Measurements from ENCODE around the gene ENTPD2. TPM values are rescaled to one million over a fixed set of nuclear protein-coding genes. Genes with fewer than 3 reads are reported as not detected.

The ENTPD2 gene
- total and polyA plus RNA-seq, 2 experiments from 2014 or later: 1.8 to 1.9 TPM

GRCh38 chr9:137070201-137070905 lies 16.5 kb upstream of the ENTPD2 start, which contains the start of gene SAPCD2:
Gene SAPCD2 (minus strand): TSS chr9:137070557. CDS start chr9:137070460, 97 bp downstream.
- Histone ChIP-seq H3K4me3 (peak within 1 kb of the TSS; percentile 71), H3K4me1 (ENCODE audit: insufficient read depth) (peaks cover 25% of the 10 kb centered on the region), H3K4me2 (peak within 1 kb of the TSS; percentile 85), H3F3A (replicated peaks; ENCODE audit: low read depth) (peaks cover 19% of the 10 kb centered on the region; the same call in 1 of the 2 replicates), H2AFZ (peak within 1 kb of the TSS; percentile 74; the same call in 1 of the 2 replicates), H3K9me2 (ENCODE audit: insufficient read depth) (no peaks in the 10 kb centered on the region), H3K27me3 (ENCODE audit: insufficient read depth) (0 out of 2 replicates have a peak, but pooled peaks cover 8% of the 10 kb centered on the region), H3K36me3 (ENCODE audit: insufficient read depth) (no peaks in the 10 kb centered on the region; the same call in 1 of the 2 replicates), H3K79me2 (replicated peaks; ENCODE audit: insufficient read depth) (peaks cover 10% of the 10 kb centered on the region; the same call in 1 of the 2 replicates), H4K20me1 (replicated peaks; ENCODE audit: insufficient read depth) (peaks cover 11% of the 10 kb centered on the region; the same call in 1 of the 2 replicates), H3K27ac (ENCODE audit: low read depth) (0 out of 2 replicates have a peak within 1 kb of the TSS, but pooled peaks have one; percentile 66)
- H3K9me3 Mint-ChIP-seq: no peaks in the 10 kb centered on the region; the same call in 2 of the 3 replicates
- peak; percentile 82 for ATAC-seq
- peak within 1 kb of the TSS; percentile 72 for H3K4me3 Mint-ChIP-seq
- H3K27me3 Mint-ChIP-seq (ENCODE audit: insufficient read depth, low read depth, poor library complexity): peaks cover 15% of the 10 kb centered on the region
- 0 out of 2 replicates have a peak, but pooled peaks have one; percentile 13 for TF ChIP-seq ETS1 (IDR thresholded peaks at IDR 0.05)
- no peak for TF ChIP-seq CTCF (conservative IDR thresholded peaks at IDR 0.05; ENCODE audit: low read depth in 2 of 2)
- no peak for TF ChIP-seq EZH2phosphoT487 (IDR thresholded peaks at IDR 0.05; ENCODE audit: unreplicated experiment)
- TF ChIP-seq POLR2AphosphoS5 (IDR thresholded peaks at IDR 0.05; ENCODE audit: low read depth): peak; percentile 67
- H3K4me1 Mint-ChIP-seq: peaks cover 25% of the 10 kb centered on the region
- H3K36me3 Mint-ChIP-seq (ENCODE audit: low read depth): no peaks in the 10 kb centered on the region; the same call in 1 of the 3 replicates
- no peak within 1 kb of the TSS for H3K27ac Mint-ChIP-seq
- peak; percentile 96 for DNase-seq (ENCODE audit: low spot score)

GRCh38 chr9:137069508-137070091 lies 15.7 kb upstream of the ENTPD2 start:
- Mint-ChIP-seq H3K36me3 (ENCODE audit: low read depth) (no peaks in the 10 kb centered on the region; the same call in 1 of the 3 replicates), H3K4me1 (peaks cover 17% of the 10 kb centered on the region), H3K27ac (no peak overlapping the region), H3K27me3 (ENCODE audit: insufficient read depth, low read depth, poor library complexity) (peaks cover 14% of the 10 kb centered on the region), H3K9me3 (no peaks in the 10 kb centered on the region; the same call in 2 of the 3 replicates), H3K4me3 (peak overlapping the region; percentile 66; the same call in 2 of the 3 replicates)
- peaks cover 19% of the 10 kb centered on the region; the same call in 1 of the 2 replicates for H3F3A ChIP-seq (replicated peaks; ENCODE audit: low read depth)
- DNase-seq (ENCODE audit: low spot score) (peak; percentile 60), ATAC-seq (peak; percentile 25)
- peaks cover 18% of the 10 kb centered on the region; the same call in 1 of the 2 replicates for H3K4me1 ChIP-seq (ENCODE audit: insufficient read depth)
- peaks cover 10% of the 10 kb centered on the region; the same call in 1 of the 2 replicates for H3K79me2 ChIP-seq (replicated peaks; ENCODE audit: insufficient read depth)
- H3K9me2 ChIP-seq (ENCODE audit: insufficient read depth): no peaks in the 10 kb centered on the region
- 0 out of 2 replicates have a peak, but pooled peaks cover 8% of the 10 kb centered on the region for H3K27me3 ChIP-seq (ENCODE audit: insufficient read depth)
- H3K36me3 ChIP-seq (ENCODE audit: insufficient read depth): no peaks in the 10 kb centered on the region; the same call in 1 of the 2 replicates
- no peak overlapping the region for H3K27ac ChIP-seq (ENCODE audit: low read depth)
- H3K4me2 ChIP-seq: peak overlapping the region; percentile 85
- H4K20me1 ChIP-seq (replicated peaks; ENCODE audit: insufficient read depth): peaks cover 11% of the 10 kb centered on the region; the same call in 1 of the 2 replicates
- TF ChIP-seq EZH2 (IDR thresholded peaks at IDR 0.05; ENCODE audit: low read depth, unreplicated experiment): no peak
- no peak overlapping the region for H2AFZ ChIP-seq
- peak overlapping the region; percentile 71 for H3K4me3 ChIP-seq
